ENCODE results near the gene ARID1B. TPM values are rescaled to one million over a fixed set of nuclear protein-coding genes. Genes with fewer than 3 reads are reported as not detected.

ARID1B gene
- total and polyA plus RNA-seq, 2 experiments from 2014 or later, result 32.9 to 67.0 TPM

DNA sequence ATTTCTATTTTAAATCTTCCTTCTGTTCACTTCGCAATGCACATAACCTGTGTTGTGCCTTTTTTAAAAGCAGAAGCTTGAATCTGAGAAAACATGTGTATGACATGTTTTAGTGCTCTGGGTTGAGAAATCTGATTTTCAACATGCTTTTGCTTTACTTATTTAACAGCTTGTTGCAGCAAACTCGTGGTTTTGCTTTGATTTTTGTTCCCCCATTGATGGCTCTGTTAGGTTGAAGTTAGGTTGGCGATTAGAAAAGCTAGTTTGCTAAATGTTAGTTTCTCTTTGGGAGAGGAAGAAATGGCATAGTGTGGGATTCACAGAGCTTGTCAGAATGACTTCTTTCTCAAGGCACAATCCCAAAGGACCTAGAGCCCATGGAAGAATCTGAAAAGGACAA is 375.4 kb downstream of the ARID1B start:
- H3K79me2 ChIP-seq, result peaks cover 4% of the 10 kb centered on the region
- no peak for DNase-seq (ENCODE audit: low spot score)

DNA sequence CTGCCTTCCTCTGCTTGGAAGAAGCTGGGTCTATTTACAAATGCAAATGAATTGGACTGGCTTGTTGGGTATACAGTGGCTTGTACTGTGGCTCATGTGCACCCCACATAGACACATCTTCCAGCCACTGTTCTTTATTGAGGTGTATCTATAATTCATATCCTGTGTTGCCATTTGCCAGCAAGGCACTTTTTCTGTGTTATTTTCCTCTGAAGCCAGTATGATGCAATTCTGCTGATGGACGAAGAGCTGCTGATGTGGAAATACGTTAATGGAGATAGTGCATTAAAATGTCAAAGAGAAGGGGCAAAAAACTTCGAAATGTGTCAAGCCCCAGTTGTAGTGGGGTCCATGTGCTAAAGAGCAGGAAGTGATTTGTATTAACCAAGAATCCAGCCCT is 378.6 kb downstream of the ARID1B start:
- Histone ChIP-seq H2AFZ (no peak overlapping the region), H3K36me3 (replicated peaks; ENCODE audit: insufficient read depth, low read depth) (no peaks in the 10 kb centered on the region)

More for the DNA sequence above, 375.4 kb downstream of the ARID1B start:
- Histone ChIP-seq H3K4me1 (ENCODE audit: insufficient read depth) (peaks cover 8% of the 10 kb centered on the region), H3K4me3 (no peak overlapping the region), H3K36me3 (replicated peaks; ENCODE audit: insufficient read depth, low read depth) (no peaks in the 10 kb centered on the region), H3K27ac (no peak overlapping the region), H3K27me3 (no peaks in the 10 kb centered on the region), H2AFZ (no peak overlapping the region), H3K9me2 (replicated peaks; ENCODE audit: insufficient read depth) (no peaks in the 10 kb centered on the region), H4K20me1 (ENCODE audit: insufficient read depth, poor library complexity, severe bottlenecking) (no peaks in the 10 kb centered on the region), H3K9me3 (ENCODE audit: low read depth) (no peaks in the 10 kb centered on the region), H3K4me2 (no peak overlapping the region)
- no peak for TF ChIP-seq EZH2 (IDR thresholded peaks at IDR 0.05; ENCODE audit: borderline replicate concordance)
- TF ChIP-seq CTCF (IDR thresholded peaks at IDR 0.05; ENCODE audit: poor library complexity), result no peak
- no peak for TF ChIP-seq EZH2phosphoT487 (IDR thresholded peaks at IDR 0.05; ENCODE audit: low read depth, severe bottlenecking, unreplicated experiment)
- WGBS (ENCODE audit: low lambda C conversion rate, missing lambda C conversion rate), result 93% methylated on average over 3 of the region's 3 CpGs

DNA sequence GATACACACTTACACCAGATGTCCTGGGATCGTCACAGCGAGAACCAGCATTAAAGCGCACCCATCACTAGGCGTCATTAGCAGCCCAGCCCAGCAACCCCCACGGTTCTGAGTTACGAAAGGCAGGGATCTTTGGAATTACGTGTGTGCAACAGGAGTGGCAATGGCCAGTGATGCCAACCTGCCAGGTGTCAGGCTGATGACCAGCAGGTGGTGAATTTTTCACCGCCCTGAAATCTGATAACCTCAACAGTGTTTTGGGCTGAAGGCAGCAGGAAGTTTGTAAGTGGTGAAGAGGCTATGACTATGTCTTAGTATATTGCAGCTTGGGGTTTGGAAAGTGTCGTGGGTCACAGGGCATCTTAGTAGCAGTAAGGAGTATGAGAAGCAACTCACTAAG is 380.1 kb downstream of the ARID1B start:
- H3K36me3 ChIP-seq (replicated peaks; ENCODE audit: insufficient read depth, low read depth), result no peaks in the 10 kb centered on the region
- H3K9me3 ChIP-seq (ENCODE audit: low read depth), result no peaks in the 10 kb centered on the region
- no peak for DNase-seq (ENCODE audit: low spot score)
- no peaks in the 10 kb centered on the region for H3K79me2 ChIP-seq
- H4K20me1 ChIP-seq (ENCODE audit: insufficient read depth, poor library complexity, severe bottlenecking), result no peaks in the 10 kb centered on the region
- peaks cover 6% of the 10 kb centered on the region for H3K4me1 ChIP-seq (ENCODE audit: insufficient read depth)
- H3K4me2 ChIP-seq, result no peak overlapping the region
- 95% methylated on average over 9 of the region's 9 CpGs for WGBS (ENCODE audit: low lambda C conversion rate, missing lambda C conversion rate)
- H3K27ac ChIP-seq, result no peak overlapping the region
- no peaks in the 10 kb centered on the region for H3K9me2 ChIP-seq (replicated peaks; ENCODE audit: insufficient read depth)
- H2AFZ ChIP-seq, result no peak overlapping the region
- no peaks in the 10 kb centered on the region for H3K27me3 ChIP-seq
- no peak overlapping the region for H3K4me3 ChIP-seq
- no peak for TF ChIP-seq EZH2phosphoT487 (IDR thresholded peaks at IDR 0.05; ENCODE audit: low read depth, severe bottlenecking, unreplicated experiment)
- TF ChIP-seq CTCF (IDR thresholded peaks at IDR 0.05; ENCODE audit: poor library complexity), result no peak
- TF ChIP-seq EZH2 (IDR thresholded peaks at IDR 0.05; ENCODE audit: borderline replicate concordance), result no peak

More for the DNA sequence above, 378.6 kb downstream of the ARID1B start:
- H3K27ac ChIP-seq, result no peak overlapping the region
- H3K4me3 ChIP-seq, result no peak overlapping the region
- no peaks in the 10 kb centered on the region for H3K27me3 ChIP-seq
- no peak for DNase-seq (ENCODE audit: low spot score)
- H3K79me2 ChIP-seq, result no peaks in the 10 kb centered on the region
- WGBS (ENCODE audit: low lambda C conversion rate, missing lambda C conversion rate), result 80% methylated on average over 3 of the region's 3 CpGs
- no peaks in the 10 kb centered on the region for H4K20me1 ChIP-seq (ENCODE audit: insufficient read depth, poor library complexity, severe bottlenecking)
- no peak overlapping the region for H3K4me2 ChIP-seq
- no peaks in the 10 kb centered on the region for H3K9me2 ChIP-seq (replicated peaks; ENCODE audit: insufficient read depth)
- H3K9me3 ChIP-seq (ENCODE audit: low read depth), result no peaks in the 10 kb centered on the region
- TF ChIP-seq EZH2phosphoT487 (IDR thresholded peaks at IDR 0.05; ENCODE audit: low read depth, severe bottlenecking, unreplicated experiment) (no peak), CTCF (IDR thresholded peaks at IDR 0.05; ENCODE audit: poor library complexity) (no peak), EZH2 (IDR thresholded peaks at IDR 0.05; ENCODE audit: borderline replicate concordance) (no peak)
- H3K4me1 ChIP-seq (ENCODE audit: insufficient read depth), result peaks cover 5% of the 10 kb centered on the region

GRCh38 chr6:157158456-157158855 is 381.3 kb downstream of the ARID1B start:
- 79% methylated on average over 4 of the region's 4 CpGs for WGBS (ENCODE audit: low lambda C conversion rate, missing lambda C conversion rate)

More at GRCh38 chr6:157158456-157158855, 381.3 kb downstream of the ARID1B start:
- no peak overlapping the region for H3K4me3 ChIP-seq
- H3K9me2 ChIP-seq (replicated peaks; ENCODE audit: insufficient read depth), result no peaks in the 10 kb centered on the region
- H3K36me3 ChIP-seq (replicated peaks; ENCODE audit: insufficient read depth, low read depth), result no peaks in the 10 kb centered on the region
- no peaks in the 10 kb centered on the region for H3K27me3 ChIP-seq
- no peaks in the 10 kb centered on the region for H3K79me2 ChIP-seq
- no peaks in the 10 kb centered on the region for H4K20me1 ChIP-seq (ENCODE audit: insufficient read depth, poor library complexity, severe bottlenecking)
- no peak for TF ChIP-seq CTCF (IDR thresholded peaks at IDR 0.05; ENCODE audit: poor library complexity)
- peaks cover 6% of the 10 kb centered on the region for H3K4me1 ChIP-seq (ENCODE audit: insufficient read depth)
- H3K9me3 ChIP-seq (ENCODE audit: low read depth), result no peaks in the 10 kb centered on the region
- no peak for DNase-seq (ENCODE audit: low spot score)
- H3K4me2 ChIP-seq, result no peak overlapping the region
- H3K27ac ChIP-seq, result no peak overlapping the region
- H2AFZ ChIP-seq, result no peak overlapping the region
